ENCODE results near the gene SFTPB.
"Not testable (repeated sequence)": the region's sequence is repeated elsewhere in the genome, so short reads cannot be mapped to it uniquely, and the experiment has no call there.

The SFTPB gene

GRCh38 chr2:85652056-85652455 lies 15.9 kb downstream of the SFTPB start:
- DNase-seq, result no peak

- no peak for DNase-seq
Measured at GRCh38 chr2:85651097-85651496, 16.9 kb downstream of the SFTPB start.

DNA sequence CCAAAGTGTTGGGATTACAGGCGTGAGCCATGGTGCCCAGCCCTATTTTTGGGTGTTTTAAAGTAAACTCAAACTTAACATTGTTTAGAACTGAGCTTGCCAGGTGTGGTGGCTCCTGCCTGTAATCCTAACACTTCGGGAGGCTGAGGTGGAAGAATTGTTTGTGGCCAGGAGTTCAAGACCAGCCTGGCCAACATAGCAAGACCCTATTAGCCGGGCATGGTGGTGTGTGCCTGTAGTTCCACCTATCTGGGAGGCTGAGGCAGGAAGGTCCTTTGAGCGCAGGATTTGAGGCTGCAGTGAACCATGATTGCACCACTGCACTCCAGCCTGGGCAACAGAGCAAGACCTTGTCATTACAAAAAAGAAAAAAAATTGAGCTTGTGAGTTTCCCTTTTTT lies 17.5 kb downstream of the SFTPB start:
- no peak for DNase-seq

DNA sequence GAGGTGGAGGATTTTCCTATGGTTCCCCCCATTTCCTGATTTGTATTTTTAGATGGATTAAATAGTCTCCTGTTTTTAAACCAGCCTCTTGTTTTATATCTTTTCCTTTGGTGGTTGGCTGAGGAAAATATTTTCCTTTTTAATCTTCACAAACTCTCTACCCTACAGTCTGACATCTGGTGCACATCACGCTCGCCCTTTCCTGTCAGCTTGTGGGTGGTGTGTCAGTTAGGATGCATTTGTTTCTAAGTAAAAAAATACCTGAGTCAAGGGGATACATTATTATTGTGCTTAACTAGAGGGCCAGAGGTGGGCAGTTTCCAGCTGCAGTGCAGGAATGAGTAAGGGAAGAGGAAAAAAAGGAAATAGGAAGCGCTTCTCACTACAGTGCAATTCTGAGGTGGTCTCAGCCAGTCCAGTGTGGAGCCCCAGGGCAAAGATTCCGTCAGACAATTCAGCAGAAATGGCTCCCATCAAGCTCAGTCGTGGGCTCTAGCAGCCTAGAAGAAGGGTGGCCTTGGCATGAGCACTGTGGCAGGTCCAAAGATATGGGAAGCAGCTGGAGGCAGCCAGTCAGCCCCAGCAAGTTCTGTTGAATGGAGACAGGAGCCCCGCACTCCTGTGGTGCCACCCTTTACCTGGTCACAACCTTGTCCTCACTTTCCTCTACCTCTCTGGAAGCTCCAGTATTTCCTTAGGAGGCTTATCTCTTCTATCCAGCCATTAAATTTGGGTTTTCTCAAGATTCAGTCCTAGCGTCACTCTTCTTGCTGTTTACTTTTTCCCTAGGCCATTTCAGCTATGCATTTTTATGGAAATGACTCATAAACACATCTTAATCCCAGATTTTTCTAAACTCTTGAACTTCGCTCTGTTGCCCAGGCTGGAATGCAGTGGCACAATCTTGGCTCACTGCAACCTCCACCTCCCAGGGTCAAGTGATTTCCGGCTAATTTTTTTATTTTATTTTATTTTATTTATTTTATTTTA lies 18.5 kb downstream of the SFTPB start:
- DNase-seq, result peak; percentile 67

- DNase-seq, result peak; percentile 60
Measured at GRCh38 chr2:85648619-85649018, 19.4 kb downstream of the SFTPB start.

DNA sequence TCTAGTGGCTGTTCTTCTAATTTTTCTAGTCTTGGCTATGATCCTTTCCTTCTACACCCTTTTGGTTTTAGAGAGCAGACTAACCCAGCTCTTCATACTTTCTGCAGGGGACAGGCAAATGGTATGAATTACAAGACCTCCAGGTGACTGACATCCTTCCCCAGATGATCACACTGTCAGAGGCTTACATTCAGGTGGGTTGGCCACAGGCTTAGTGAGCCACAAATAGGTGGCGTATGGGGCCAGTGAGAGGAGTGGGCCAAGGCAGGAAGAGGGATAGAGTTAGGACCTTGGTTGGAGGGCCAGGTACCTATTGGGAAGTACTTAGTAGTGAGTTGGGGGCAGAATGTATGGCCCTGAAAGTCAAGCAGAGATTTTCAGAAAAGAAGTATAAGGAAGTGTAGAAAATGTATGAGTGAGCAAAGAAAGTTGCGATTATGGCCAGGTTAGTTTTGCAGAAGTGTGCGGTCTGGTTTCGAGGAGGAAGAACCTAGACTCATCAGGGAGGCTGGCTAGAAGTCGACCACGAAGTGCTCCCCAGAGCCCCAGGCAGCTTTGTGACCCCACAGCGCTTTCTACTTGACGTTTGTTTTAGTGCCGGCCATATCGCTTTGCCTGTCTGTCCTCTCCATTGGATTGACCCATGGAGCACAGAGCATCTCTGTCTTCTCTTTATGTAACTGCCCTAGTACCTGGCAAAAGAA lies 20.0 kb downstream of the SFTPB start:
- no peak for DNase-seq

- no peak for DNase-seq
Measured at GRCh38 chr2:85646166-85646565, 21.8 kb downstream of the SFTPB start.

- DNase-seq, result no peak
Measured at GRCh38 chr2:85644909-85645308, 23.1 kb downstream of the SFTPB start.

DNA sequence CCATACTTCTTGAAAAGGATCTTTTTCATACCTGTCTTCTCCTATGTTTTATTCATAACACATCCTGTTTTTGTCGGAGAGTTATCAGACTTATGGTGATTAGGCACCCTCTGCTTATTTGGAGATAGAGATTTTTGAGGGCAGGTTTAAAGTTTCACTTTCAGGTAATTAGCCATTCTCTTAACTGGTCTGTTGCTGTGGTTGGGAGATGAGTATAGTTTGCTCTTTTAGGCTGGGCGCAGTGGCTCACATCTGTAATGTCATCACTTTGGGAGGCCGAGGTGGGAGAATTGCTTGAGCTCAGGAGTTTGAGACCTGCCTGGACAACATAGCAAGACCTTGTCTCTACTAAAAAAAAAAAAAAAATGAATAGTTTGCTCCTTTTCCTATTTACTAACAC lies 25.3 kb downstream of the SFTPB start:
- no peak for DNase-seq

DNA sequence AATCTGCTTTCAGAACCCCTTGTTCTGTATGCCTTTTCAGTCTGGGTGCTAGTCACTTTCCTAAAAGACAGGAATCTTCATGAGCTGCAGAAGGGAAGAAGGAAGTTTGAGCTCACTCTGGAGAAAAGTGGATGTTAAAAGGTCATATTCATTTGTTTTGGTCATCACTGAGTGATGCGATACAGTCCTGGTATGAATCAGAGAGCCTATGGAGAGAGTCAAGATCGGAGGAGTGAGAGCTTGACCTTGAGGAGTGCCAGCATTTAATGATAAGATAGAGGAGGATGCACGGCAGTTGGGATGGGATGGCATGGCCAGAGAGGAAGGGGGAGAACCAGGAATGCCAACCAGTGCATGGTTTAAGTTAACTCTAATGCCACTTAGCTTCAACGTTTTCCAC lies 32.4 kb downstream of the SFTPB start:
- no peak for DNase-seq

- DNase-seq, result no peak
Measured at GRCh38 chr2:85635011-85635410, 33.0 kb downstream of the SFTPB start.

DNA sequence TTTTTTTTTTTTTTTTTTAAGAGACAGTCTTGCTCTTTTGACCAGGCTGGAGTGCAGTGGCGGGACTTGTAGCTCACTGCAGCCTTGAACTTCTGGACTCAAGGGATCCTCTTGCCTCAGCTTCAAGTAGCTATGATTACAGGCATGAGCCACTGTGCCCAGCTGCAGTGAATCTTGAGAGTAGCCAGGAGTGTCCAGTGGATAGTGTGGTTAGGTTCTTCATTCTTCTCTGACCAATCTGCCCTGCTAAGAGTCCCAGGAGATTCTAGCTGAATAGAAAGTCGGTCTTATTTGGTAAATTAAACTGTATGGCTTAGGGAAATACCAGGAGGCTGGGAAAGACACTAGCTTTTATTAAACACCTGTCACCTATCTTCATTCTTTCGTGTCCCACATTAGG lies 36.7 kb downstream of the SFTPB start:
- DNase-seq, result no peak

- no peak for DNase-seq
Measured at GRCh38 chr2:85628658-85629057, 39.3 kb downstream of the SFTPB start.

- no peak for DNase-seq
Measured at GRCh38 chr2:85623991-85624390, 44.0 kb downstream of the SFTPB start.

GRCh38 chr2:85621338-85621737 lies 46.7 kb downstream of the SFTPB start:
- no peak for DNase-seq

DNA sequence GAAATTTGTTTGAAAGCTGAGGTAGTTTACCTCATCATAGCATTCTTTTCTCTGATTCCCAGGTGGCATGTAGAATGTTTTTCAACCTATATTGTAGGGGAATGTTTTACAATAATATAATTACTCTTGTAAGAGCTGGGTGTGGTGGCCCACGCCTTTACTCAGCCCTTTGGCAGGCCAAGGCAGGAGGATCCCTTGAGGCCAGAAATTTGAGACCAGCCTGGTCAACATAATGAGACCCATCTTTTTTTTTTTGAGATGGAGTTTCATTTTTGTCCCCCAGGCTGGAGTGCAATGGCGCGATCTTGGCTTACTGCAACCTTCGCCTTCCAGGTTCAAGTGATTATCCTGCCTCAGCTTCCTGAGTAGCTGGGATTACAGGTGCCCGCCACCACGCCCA lies 48.4 kb downstream of the SFTPB start:
- DNase-seq, result no peak

DNA sequence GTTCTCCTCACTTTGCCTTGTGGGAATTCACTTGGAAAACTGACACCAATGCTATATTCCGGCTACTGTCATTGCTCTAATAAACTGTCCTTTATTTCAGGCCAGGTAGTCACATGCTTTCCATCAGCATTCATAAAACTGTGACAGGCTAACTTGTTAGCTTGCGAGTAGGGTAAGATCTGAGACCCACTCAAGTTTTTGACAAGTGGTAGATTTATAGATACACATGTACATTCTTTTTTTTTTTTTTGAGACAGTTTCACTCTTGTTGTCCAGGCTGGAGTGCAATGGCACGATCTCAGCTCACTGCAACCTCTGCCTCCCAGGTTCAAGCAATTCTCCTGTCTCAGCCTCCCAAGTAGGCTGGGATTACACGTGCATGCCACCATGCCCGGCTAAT lies 50.3 kb downstream of the SFTPB start:
- not testable (repeated sequence) for DNase-seq

DNA sequence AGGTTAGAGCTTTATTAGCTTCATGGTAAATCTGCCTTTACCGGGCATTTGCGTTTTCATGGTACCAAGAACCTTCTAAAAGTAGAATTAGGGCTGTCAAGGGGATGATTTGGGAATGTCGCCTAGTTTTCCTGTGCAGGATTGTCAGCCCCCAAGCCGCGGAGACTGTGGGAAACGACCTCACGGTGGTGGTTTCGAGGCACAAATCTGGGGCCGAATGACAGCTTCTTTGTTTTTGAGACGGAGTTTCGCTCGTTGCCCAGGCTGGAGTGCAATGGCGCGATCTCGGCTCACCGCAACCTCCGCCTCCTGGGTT lies 52.6 kb downstream of the SFTPB start:
- no peak for DNase-seq

DNA sequence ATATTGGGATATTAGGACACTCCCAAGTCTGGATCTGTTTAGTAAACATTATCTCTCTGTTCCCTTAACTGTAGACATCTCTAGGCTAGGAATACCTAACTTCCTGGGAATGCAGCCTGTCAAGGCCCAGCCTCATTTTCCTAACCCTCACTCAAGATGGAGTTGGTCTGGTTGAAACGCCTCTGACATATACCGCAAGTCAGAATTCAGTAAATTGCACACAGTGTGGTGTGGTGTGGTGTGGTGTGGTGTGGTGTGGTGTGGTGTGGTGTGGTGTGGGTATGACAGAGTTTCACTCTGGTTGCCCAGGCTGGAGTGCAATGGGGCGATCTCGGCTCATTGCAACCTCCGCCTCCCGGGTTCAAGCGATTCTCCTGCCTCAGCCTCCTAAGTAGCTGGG lies 53.2 kb downstream of the SFTPB start:
- DNase-seq, result not testable (repeated sequence)

DNA sequence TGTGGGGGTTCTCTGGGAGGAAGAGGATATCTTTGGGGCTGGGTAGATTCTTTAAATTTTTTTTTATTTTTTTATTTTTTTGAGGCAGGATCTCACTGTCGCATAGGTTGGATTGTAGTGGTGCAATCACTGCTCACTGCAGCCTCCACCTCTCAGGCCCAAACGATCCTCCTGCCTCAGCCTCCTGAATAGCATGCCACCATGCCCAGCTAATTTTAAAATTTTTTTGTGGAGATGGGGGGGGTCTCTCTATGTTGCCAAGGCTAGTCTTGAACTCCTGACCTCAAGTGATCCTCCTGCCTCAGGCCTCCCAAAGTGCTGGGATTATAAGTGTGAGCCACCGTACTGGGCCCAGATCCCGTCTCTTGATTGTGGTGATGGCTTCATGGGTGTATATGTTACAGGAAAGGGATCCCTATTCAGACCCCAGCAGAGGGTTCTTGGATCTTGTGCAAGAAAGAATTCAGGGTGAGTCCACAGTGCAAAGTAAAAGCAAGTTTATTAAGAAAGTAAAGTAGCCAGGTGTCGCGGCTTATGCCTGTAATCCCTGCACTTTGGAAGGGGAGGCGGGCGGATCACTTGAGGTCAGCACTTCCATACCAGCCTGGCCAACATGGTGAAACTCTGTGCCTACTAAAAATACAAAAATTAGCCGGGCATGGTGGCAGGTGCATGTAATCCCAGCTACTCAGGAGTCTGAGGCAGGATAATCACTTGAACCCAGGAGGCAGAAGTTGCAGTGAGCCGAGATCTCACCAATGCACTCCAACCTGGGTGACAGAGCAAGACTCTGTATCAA lies 54.1 kb downstream of the SFTPB start:
- no peak for DNase-seq

DNA sequence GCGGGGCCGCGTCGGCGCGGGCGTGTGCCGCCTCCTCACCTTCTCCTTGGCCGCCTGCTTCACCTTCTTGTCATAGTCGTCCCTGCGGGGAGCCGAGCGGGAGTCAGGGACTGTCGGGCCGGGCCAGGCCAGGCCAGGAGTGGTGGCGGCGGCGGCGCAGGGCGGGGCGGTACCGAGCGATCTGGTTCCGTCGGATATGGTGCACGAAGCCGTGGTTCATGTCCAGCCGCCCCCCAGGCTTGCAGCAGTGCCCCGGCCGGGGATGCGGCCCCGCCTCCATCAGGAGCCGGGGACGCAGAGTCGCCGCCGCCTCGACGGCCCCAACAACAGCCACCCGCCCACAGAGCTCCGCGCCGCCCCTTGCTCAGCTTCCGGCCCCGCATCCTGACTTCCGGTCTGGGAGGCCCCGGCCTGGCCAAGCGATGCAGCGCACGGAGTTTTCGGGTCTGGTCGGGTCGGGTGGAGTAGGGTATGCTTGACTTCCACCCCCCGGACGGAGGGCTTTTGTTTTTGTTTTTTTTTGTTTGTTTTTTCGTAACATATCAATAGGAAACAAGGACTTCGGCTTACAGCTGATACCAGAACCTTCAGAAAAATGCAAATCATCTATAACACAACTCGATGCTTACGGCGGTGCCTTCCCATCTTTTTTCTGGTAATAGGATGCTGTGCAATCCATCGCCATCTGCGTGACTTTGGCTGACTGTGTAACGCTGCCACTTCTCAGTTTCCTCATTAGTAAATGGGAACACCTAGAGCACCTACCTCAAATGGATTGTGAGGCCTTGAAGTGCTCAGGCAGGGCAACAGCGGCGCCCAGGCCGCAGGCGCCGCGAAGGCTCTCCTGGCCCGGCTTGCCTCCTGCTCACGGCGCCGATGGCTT lies 56.1 kb downstream of the SFTPB start, which contains the start of gene C2orf68:
C2orf68 (minus strand) TSS at position 362 of the 883 bp plus-strand sequence; CDS start at position 280, 82 bp downstream.
- DNase-seq, result peak; percentile 88

DNA sequence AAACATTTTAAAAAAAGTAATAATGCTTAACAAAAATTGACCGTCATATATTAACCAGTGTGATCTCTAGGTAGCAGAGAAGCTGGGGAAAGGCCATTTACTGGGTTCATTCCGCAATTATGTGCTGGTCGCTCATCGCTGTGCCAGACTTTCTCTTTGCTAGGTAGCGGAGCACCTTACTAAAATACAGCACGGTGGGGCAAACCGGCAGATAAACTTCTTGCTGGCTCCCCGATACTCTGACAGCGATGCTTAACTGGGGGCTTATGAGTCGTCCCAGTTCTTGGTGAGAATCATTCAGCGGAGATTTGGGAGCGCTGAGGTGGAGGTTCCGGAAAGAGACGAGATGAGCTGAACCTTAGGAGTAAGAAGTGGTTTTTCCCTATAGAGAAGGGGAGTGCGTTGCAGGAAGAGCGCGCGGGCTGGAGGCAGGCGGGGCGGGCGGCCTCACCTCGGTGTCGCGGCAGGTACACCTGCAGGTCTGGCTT lies 56.7 kb downstream of the SFTPB start:
- no peak for DNase-seq

Data from fibroblast of skin of right biceps (primary cell).